Right lobe of liver (tissue), 4 donors: ENCODE results near the gene DAP3.

ENCODE experiments used
- CTCF ChIP-seq, 4 donors: fragments of 200-600 bp in 3 of 4; fragments of 450-650 bp in 1 of 4; IDR thresholded peaks; one replicate each; pipeline versions ENCODE4 v1.5.1 to v1.8.0; 2016 to 2022; ENCODE audit warnings: antibody characterized with exemption in 4 of 4, mild to moderate bottlenecking in 2 of 4
- POLR2A ChIP-seq: fragments of 450-650 bp; IDR thresholded peaks from one replicate; pipeline ENCODE4 v1.6.1; 2017; ENCODE audit warnings: antibody characterized with exemption, mild to moderate bottlenecking
- donor health status: DM: no; HTN: no; CAD: no.
- donor health status: DM: no; HTN: no; CAD: no.
- donor health status: DM: no; HTN: yes; CAD: no.

DNA sequence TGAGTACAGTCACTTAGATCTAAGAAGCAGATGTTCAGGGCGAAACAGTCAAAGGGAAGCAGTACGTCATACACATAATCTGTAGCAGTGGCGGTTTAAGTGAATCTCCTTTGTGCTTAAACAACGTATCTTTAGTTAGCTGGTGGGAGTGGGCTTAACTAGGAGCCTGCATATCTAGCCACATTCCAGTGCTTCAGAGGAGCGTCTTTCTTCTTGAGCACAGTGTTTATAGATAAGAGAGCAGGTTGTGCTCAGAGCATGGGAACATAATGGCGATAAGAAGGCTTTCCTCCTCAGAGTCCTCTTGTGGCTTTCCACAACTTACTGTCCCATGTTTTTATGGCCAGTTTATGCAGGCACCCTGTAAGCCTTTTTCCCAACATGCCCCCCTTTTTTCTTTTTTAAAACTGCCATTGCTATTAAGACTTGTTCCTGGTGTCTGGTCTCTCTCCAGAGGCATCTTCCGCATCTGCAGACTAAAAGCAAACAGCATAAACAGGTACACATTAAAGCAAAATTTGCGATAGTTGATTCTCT is 3.2 kb downstream of the DAP3 start:
- no peak for TF ChIP-seq CTCF (IDR thresholded peaks at IDR 0.05)
- TF ChIP-seq POLR2A = no peak
